ENCODE measurements around the gene PARVB. TPM values are rescaled to one million over a fixed set of nuclear protein-coding genes. Genes with fewer than 3 reads are reported as not detected.

Gene PARVB
- total and polyA plus RNA-seq, 5 donors: 44.0 to 124 (median 88.6) TPM

- ATAC-seq (peak; percentile 70 to 77), DNase-seq (no peak)
- WGBS: 59% methylated on average over 15 of the region's 15 CpGs
- H3K4me1 ChIP-seq (ENCODE audit: control insufficient read depth, insufficient read depth, low read length): no peaks in the 10 kb centered on the region
- no peak overlapping the region for H3K4me3 ChIP-seq (ENCODE audit: low read length)
- no peaks in the 10 kb centered on the region for H3K9me3 ChIP-seq (ENCODE audit: control insufficient read depth, low read length)
- intact Hi-C loops (cut with DNase I): loop anchor here in 3 of 4 donors (5.0 to 10.0 kb wide), 3 partner anchors 86 to 336 kb away; no protein-coding TSS in a partner anchor
- H3K27ac ChIP-seq (ENCODE audit: low read length): peak overlapping the region; percentile 11
- no peaks in the 10 kb centered on the region for H3K27me3 ChIP-seq (ENCODE audit: control insufficient read depth, insufficient read depth)
Measured at GRCh38 chr22:43998679-43999264, 25.3 kb upstream of the PARVB start.

GRCh38 chr22:43999378-43999777 is 24.7 kb upstream of the PARVB start:
- Histone ChIP-seq H3K27ac (ENCODE audit: low read length) (peak overlapping the region; percentile 17), H3K27me3 (ENCODE audit: control insufficient read depth, insufficient read depth) (no peaks in the 10 kb centered on the region), H3K4me1 (ENCODE audit: control insufficient read depth, insufficient read depth, low read length) (no peaks in the 10 kb centered on the region), H3K9me3 (ENCODE audit: control insufficient read depth, low read length) (no peaks in the 10 kb centered on the region), H3K4me3 (ENCODE audit: low read length) (no peak overlapping the region)
- DNase-seq (no peak), ATAC-seq (no peak)
- 92% methylated on average over 3 of the region's 3 CpGs for WGBS
- intact Hi-C loops (cut with DNase I): loop anchor here in 3 of 4 donors (5.0 to 10.0 kb wide), 3 partner anchors 85 to 335 kb away; no protein-coding TSS in a partner anchor

GRCh38 chr22:44000123-44000522 is 24.0 kb upstream of the PARVB start:
- ATAC-seq: no peak
- Histone ChIP-seq H3K27me3 (ENCODE audit: control insufficient read depth, insufficient read depth) (no peaks in the 10 kb centered on the region), H3K4me1 (ENCODE audit: control insufficient read depth, insufficient read depth, low read length) (no peaks in the 10 kb centered on the region), H3K27ac (ENCODE audit: low read length) (no peak overlapping the region), H3K4me3 (ENCODE audit: low read length) (no peak overlapping the region), H3K9me3 (ENCODE audit: control insufficient read depth, low read length) (no peaks in the 10 kb centered on the region)
- intact Hi-C loops (cut with DNase I): no loop called here
- no peak for DNase-seq
- WGBS: 97% methylated on average over 4 of the region's 4 CpGs

GRCh38 chr22:44001521-44001920 is 22.6 kb upstream of the PARVB start:
- WGBS: 80% methylated on average over 7 of the region's 7 CpGs
- ATAC-seq: no peak
- intact Hi-C loops (cut with DNase I): no loop called here

GRCh38 chr22:44002324-44002723 is 21.8 kb upstream of the PARVB start:
- H3K4me1 ChIP-seq (ENCODE audit: control insufficient read depth, insufficient read depth, low read length): no peaks in the 10 kb centered on the region
- H3K27me3 ChIP-seq (ENCODE audit: control insufficient read depth, insufficient read depth): no peaks in the 10 kb centered on the region
- no peak for ATAC-seq
- no peaks in the 10 kb centered on the region for H3K9me3 ChIP-seq (ENCODE audit: control insufficient read depth, low read length)
- intact Hi-C loops (cut with DNase I): no loop called here
- DNase-seq: no peak
- WGBS: 86% methylated on average over 11 of the region's 11 CpGs
- H3K4me3 ChIP-seq (ENCODE audit: low read length): no peak overlapping the region
- no peak overlapping the region for H3K27ac ChIP-seq (ENCODE audit: low read length)

More at GRCh38 chr22:44001521-44001920, 22.6 kb upstream of the PARVB start:
- no peaks in the 10 kb centered on the region for H3K9me3 ChIP-seq (ENCODE audit: control insufficient read depth, low read length)
- H3K4me3 ChIP-seq (ENCODE audit: low read length): no peak overlapping the region
- no peaks in the 10 kb centered on the region for H3K27me3 ChIP-seq (ENCODE audit: control insufficient read depth, insufficient read depth)
- H3K27ac ChIP-seq (ENCODE audit: low read length): no peak overlapping the region
- H3K4me1 ChIP-seq (ENCODE audit: control insufficient read depth, insufficient read depth, low read length): no peaks in the 10 kb centered on the region
- no peak for DNase-seq

GRCh38 chr22:44002997-44003396 is 21.1 kb upstream of the PARVB start:
- Histone ChIP-seq H3K4me3 (ENCODE audit: low read length) (no peak overlapping the region), H3K4me1 (ENCODE audit: control insufficient read depth, insufficient read depth, low read length) (no peaks in the 10 kb centered on the region), H3K27me3 (ENCODE audit: control insufficient read depth, insufficient read depth) (no peaks in the 10 kb centered on the region), H3K9me3 (ENCODE audit: control insufficient read depth, low read length) (no peaks in the 10 kb centered on the region), H3K27ac (ENCODE audit: low read length) (no peak overlapping the region)
- 71% methylated on average over 8 of the region's 8 CpGs for WGBS
- peak in 1 of 2 donors; percentile 13 for ATAC-seq
- no peak for DNase-seq
- intact Hi-C loops (cut with DNase I): no loop called here

GRCh38 chr22:44003405-44004103 is 20.5 kb upstream of the PARVB start:
- 67% methylated on average over 7 of the region's 7 CpGs for WGBS
- H3K27ac ChIP-seq (ENCODE audit: low read length): no peak overlapping the region
- no peak overlapping the region for H3K4me3 ChIP-seq (ENCODE audit: low read length)
- H3K9me3 ChIP-seq (ENCODE audit: control insufficient read depth, low read length): no peaks in the 10 kb centered on the region
- DNase-seq (peak in 1 of 3 donors; percentile 41), ATAC-seq (peak; percentile 38 to 68)
- no peaks in the 10 kb centered on the region for H3K27me3 ChIP-seq (ENCODE audit: control insufficient read depth, insufficient read depth)
- intact Hi-C loops (cut with DNase I): no loop called here
- no peaks in the 10 kb centered on the region for H3K4me1 ChIP-seq (ENCODE audit: control insufficient read depth, insufficient read depth, low read length)

GRCh38 chr22:44004104-44004460 is 20.0 kb upstream of the PARVB start:
- H3K9me3 ChIP-seq (ENCODE audit: control insufficient read depth, low read length): no peaks in the 10 kb centered on the region
- H3K4me3 ChIP-seq (ENCODE audit: low read length): no peak overlapping the region
- H3K27ac ChIP-seq (ENCODE audit: low read length): no peak overlapping the region
- intact Hi-C loops (cut with DNase I): no loop called here
- ATAC-seq (no peak), DNase-seq (no peak)
- no peaks in the 10 kb centered on the region for H3K27me3 ChIP-seq (ENCODE audit: control insufficient read depth, insufficient read depth)
- no peaks in the 10 kb centered on the region for H3K4me1 ChIP-seq (ENCODE audit: control insufficient read depth, insufficient read depth, low read length)
- WGBS: 87% methylated on average over 7 of the region's 7 CpGs

GRCh38 chr22:44005524-44005923 is 18.6 kb upstream of the PARVB start:
- ATAC-seq (no peak), DNase-seq (no peak)
- Histone ChIP-seq H3K4me1 (ENCODE audit: control insufficient read depth, insufficient read depth, low read length) (no peaks in the 10 kb centered on the region), H3K27ac (ENCODE audit: low read length) (no peak overlapping the region), H3K27me3 (ENCODE audit: control insufficient read depth, insufficient read depth) (no peaks in the 10 kb centered on the region), H3K4me3 (ENCODE audit: low read length) (no peak overlapping the region), H3K9me3 (ENCODE audit: control insufficient read depth, low read length) (no peaks in the 10 kb centered on the region)
- intact Hi-C loops (cut with DNase I): no loop called here
- 92% methylated on average over 4 of the region's 4 CpGs for WGBS

GRCh38 chr22:44012162-44012561 is 11.9 kb upstream of the PARVB start:
- no peak overlapping the region for H3K4me3 ChIP-seq (ENCODE audit: low read length)
- H3K27me3 ChIP-seq (ENCODE audit: control insufficient read depth, insufficient read depth): no peaks in the 10 kb centered on the region
- no peaks in the 10 kb centered on the region for H3K9me3 ChIP-seq (ENCODE audit: control insufficient read depth, low read length)
- intact Hi-C loops (cut with DNase I): no loop called here
- ATAC-seq (peak in 1 of 2 donors; percentile 37), DNase-seq (no peak)
- H3K27ac ChIP-seq (ENCODE audit: low read length): no peak overlapping the region
- WGBS: 83% methylated on average over 5 of the region's 5 CpGs
- no peaks in the 10 kb centered on the region for H3K4me1 ChIP-seq (ENCODE audit: control insufficient read depth, insufficient read depth, low read length)

- Histone ChIP-seq H3K4me1 (ENCODE audit: control insufficient read depth, insufficient read depth, low read length) (no peaks in the 10 kb centered on the region), H3K27me3 (ENCODE audit: control insufficient read depth, insufficient read depth) (no peaks in the 10 kb centered on the region), H3K4me3 (ENCODE audit: low read length) (no peak overlapping the region), H3K9me3 (ENCODE audit: control insufficient read depth, low read length) (no peaks in the 10 kb centered on the region), H3K27ac (ENCODE audit: low read length) (no peak overlapping the region)
- intact Hi-C loops (cut with DNase I): no loop called here
- no peak for ATAC-seq
- no peak for DNase-seq
- whole genome bisulfite sequencing: 92% methylated on average over 7 of the region's 7 CpGs
Measured at GRCh38 chr22:44012591-44012990, 11.5 kb upstream of the PARVB start.
